C4-2B (cell line): Measurements from ENCODE around the gene SRSF7.

Experiments
- CTCF ChIP-seq: fragments of 450-650 bp; conservative IDR thresholded peaks from 2 replicates; pipeline ENCODE4 v1.5.1; 2017; ENCODE audit warnings: mild to moderate bottlenecking
- ZFX ChIP-seq: fragments of 450-650 bp; IDR thresholded peaks from 2 replicates; pipeline ENCODE4 v1.6.1; 2017

GRCh38 chr2:38735999-38736320, 15.2 kb downstream of the SRSF7 start:
- TF ChIP-seq CTCF = no peak
- TF ChIP-seq ZFX = no peak
